SK-N-SH (cell line): ENCODE measurements around the gene ATP12A. TPM values are rescaled to one million over a fixed set of nuclear protein-coding genes. Genes with fewer than 3 reads are reported as not detected.

Experiments
- polyA plus RNA-seq, 3 experiments: library from polyadenylated mRNA; depleted of rRNA; stranded (reverse); fragments of >200 nt; gene quantifications; 2 replicates each; pipeline ENCODE4 v1.2.3, GENCODE V29; 2012
- small RNA-seq, 7 experiments: library from RNA; depleted of rRNA; stranded (forward); fragments of <200 nt; gene quantifications; one replicate each; pipeline ENCODE3, GENCODE V24; 2012

The ATP12A gene
- polyA plus RNA-seq, 1 of the 3 experiments (the other 2 are of a cell fraction), result not detected

Small RNA genes lying within 50 kb of the gene (small RNA-seq; reads per million reads assigned to genes)
- 0 reads per million in 7 experiments for gene RNY1P7

Other genes with a start within 250 kb of the ATP12A start
- gene PARP4, start 167.6 kb upstream of the ATP12A start, polyA plus RNA-seq (2012; rRNA removed), result 33.9 and 48.0 TPM in 2 replicates
- not detected in 2 replicates for gene RNF17, start 83.8 kb downstream of the ATP12A start, polyA plus RNA-seq (2012; rRNA removed)